Gastrocnemius medialis (tissue), 4 donors: ENCODE measurements around the gene KRTAP22-2. TPM values are rescaled to one million over a fixed set of nuclear protein-coding genes. Genes with fewer than 3 reads are reported as not detected.

Experiments
- ATAC-seq, 2 donors: fragments of 150-250 bp; one replicate each; pipeline ENCODE4 v1.9.1; 2016
- DNase-seq, 2 donors: peaks; one replicate each; pipeline ENCODE4 v3.0.0-alpha.2; 2019
- H3K27ac ChIP-seq, 4 donors: fragments of 200-600 bp; sonication (generic); 1 replicate in 1 of 4; 2 replicates in 3 of 4; pipeline ENCODE4 v1.5.1; 2016 to 2018; ENCODE audit warnings: mild to moderate bottlenecking in 2 of 4, moderate library complexity in 1 of 4
- H3K27me3 ChIP-seq, 3 donors: fragments of 200-600 bp; sonication (generic) in 2 of 3; 1 replicate in 1 of 3; 2 replicates in 2 of 3; pipeline versions ENCODE4 v1.5.1 to v1.6.0; 2016 to 2019; ENCODE audit warnings: mild to moderate bottlenecking in 1 of 3, moderate library complexity in 1 of 3
- H3K36me3 ChIP-seq, 2 donors: fragments of 200-600 bp; sonication (generic) in 1 of 2; one replicate each; pipeline ENCODE4 v1.5.1; 2017 to 2018
- H3K4me1 ChIP-seq, 2 donors: fragments of 200-600 bp; sonication (generic) in 1 of 2; one replicate each; pipeline ENCODE4 v1.5.1; 2016 to 2017; ENCODE audit warnings: mild to moderate bottlenecking in 2 of 2
- H3K4me3 ChIP-seq, 4 donors: fragments of 200-600 bp; sonication (generic) in 3 of 4; 1 replicate in 1 of 4; 2 replicates in 3 of 4; pipeline ENCODE4 v1.5.1; 2016 to 2019; ENCODE audit warnings: mild to moderate bottlenecking in 2 of 4
- H3K9me3 ChIP-seq, 3 donors: fragments of 200-600 bp; sonication (generic) in 2 of 3; 1 replicate in 1 of 3; 2 replicates in 2 of 3; pipeline ENCODE4 v1.5.1; 2016 to 2019
- CTCF ChIP-seq, 5 experiments: fragments of 450-650 bp in 3 of 5; fragments of 200-600 bp in 2 of 5; sonication (generic) in 2 of 5; IDR thresholded peaks in 4 of 5; conservative IDR thresholded peaks in 1 of 5; 1 replicate in 4 of 5; 2 replicates in 1 of 5; pipeline ENCODE4 v1.5.1; 2016 to 2019; ENCODE audit warnings: antibody characterized with exemption in 5 of 5, mild to moderate bottlenecking in 3 of 5, moderate library complexity in 3 of 5
- POLR2A ChIP-seq, 2 donors: fragments of 450-650 bp; IDR thresholded peaks; one replicate each; pipeline ENCODE4 v1.6.1; 2017; ENCODE audit warnings: antibody characterized with exemption in 2 of 2, mild to moderate bottlenecking in 2 of 2, moderate library complexity in 2 of 2
- in situ Hi-C, 4 donors: fragments of 200-750 bp; cut with MboI; loops; one replicate each; pipeline versions ENCODE4 v1.15.0 to v1.8.0; 2017; ENCODE audit warnings: low sequenced_read_pairs in 4 of 4
- intact Hi-C: fragments of 100-400 bp; cut with DNase I; formaldehyde crosslinking; loops from one replicate; pipeline ENCODE4 v1.15.1; 2023; ENCODE audit warnings: low total_unique reads
- total RNA-seq, 4 donors: library from RNA; depleted of rRNA; stranded (reverse); fragments of >200 nt; gene quantifications; one replicate each; pipeline versions ENCODE4 v1.1.0 to v1.2.3, GENCODE V29; 2016

The KRTAP22-2 gene
- total RNA-seq = not detected

- in situ Hi-C loops = no loop called here
- no peak for ATAC-seq
- TF ChIP-seq POLR2A (IDR thresholded peaks at IDR 0.05) (no peak), CTCF (IDR thresholded peaks at IDR 0.05 in 4 of 5, conservative IDR thresholded peaks at IDR 0.05 in 1 of 5) (no peak)
Observed at GRCh38 chr21:30590297-30590696, at the start of gene KRTAP22-2. Gene KRTAP22-2, minus strand, starts transcription at chr21:30590397.

GRCh38 chr21:30638686-30639085 lies 48.5 kb upstream of the KRTAP22-2 start:
- Histone ChIP-seq H3K27ac (no peak overlapping the region), H3K4me3 (no peak overlapping the region), H3K36me3 (no peaks in the 10 kb centered on the region), H3K9me3 (no peaks in the 10 kb centered on the region), H3K27me3 (no peaks in the 10 kb centered on the region), H3K4me1 (no peaks in the 10 kb centered on the region)
- in situ Hi-C loops (loop anchor here in 1 of 4 donors (10.0 kb wide), 1 partner anchor 56 kb away; no protein-coding TSS in a partner anchor), intact Hi-C loops (no loop called here)
- ATAC-seq = no peak
- TF ChIP-seq CTCF (IDR thresholded peaks at IDR 0.05 in 4 of 5, conservative IDR thresholded peaks at IDR 0.05 in 1 of 5) = no peak
- TF ChIP-seq POLR2A (IDR thresholded peaks at IDR 0.05) = no peak
- no peak for DNase-seq

More at GRCh38 chr21:30590297-30590696, at the start of gene KRTAP22-2:
- Histone ChIP-seq H3K27me3 (no peaks in the 10 kb centered on the region), H3K27ac (no peak within 1 kb of the TSS), H3K4me1 (no peaks in the 10 kb centered on the region), H3K9me3 (no peaks in the 10 kb centered on the region), H3K36me3 (no peaks in the 10 kb centered on the region), H3K4me3 (no peak within 1 kb of the TSS)
- intact Hi-C loops = no loop called here
- DNase-seq = no peak

- in situ Hi-C loops = loop anchor here in 1 of 4 donors (10.0 kb wide), 1 partner anchor 60 kb away; no protein-coding TSS in a partner anchor
- Histone ChIP-seq H3K4me1 (no peaks in the 10 kb centered on the region), H3K27ac (no peak within 1 kb of the TSS), H3K4me3 (no peak within 1 kb of the TSS), H3K36me3 (no peaks in the 10 kb centered on the region), H3K27me3 (no peaks in the 10 kb centered on the region), H3K9me3 (no peaks in the 10 kb centered on the region)
- DNase-seq (no peak), ATAC-seq (no peak)
- TF ChIP-seq CTCF (IDR thresholded peaks at IDR 0.05 in 4 of 5, conservative IDR thresholded peaks at IDR 0.05 in 1 of 5) (no peak), POLR2A (IDR thresholded peaks at IDR 0.05) (no peak)
- intact Hi-C loops = no loop called here
Observed at GRCh38 chr21:30634906-30635305, 44.7 kb upstream of the KRTAP22-2 start, which contains the start of gene KRTAP20-2. Gene KRTAP20-2, plus strand, starts transcription at chr21:30635206. Its CDS starts 58 bp downstream, at chr21:30635264.

GRCh38 chr21:30629200-30629599 lies 39.0 kb upstream of the KRTAP22-2 start:
- H3K4me3 ChIP-seq = no peak overlapping the region
- DNase-seq (no peak), ATAC-seq (no peak)
- TF ChIP-seq CTCF (IDR thresholded peaks at IDR 0.05 in 4 of 5, conservative IDR thresholded peaks at IDR 0.05 in 1 of 5) (no peak), POLR2A (IDR thresholded peaks at IDR 0.05) (no peak)
- no peaks in the 10 kb centered on the region for H3K9me3 ChIP-seq
- in situ Hi-C loops = no loop called here
- H3K4me1 ChIP-seq = no peaks in the 10 kb centered on the region
- H3K27me3 ChIP-seq = no peaks in the 10 kb centered on the region
- intact Hi-C loops = no loop called here
- H3K36me3 ChIP-seq = no peaks in the 10 kb centered on the region
- no peak overlapping the region for H3K27ac ChIP-seq

GRCh38 chr21:30628109-30628508 lies 37.9 kb upstream of the KRTAP22-2 start:
- intact Hi-C loops = no loop called here
- TF ChIP-seq POLR2A (IDR thresholded peaks at IDR 0.05) (no peak), CTCF (IDR thresholded peaks at IDR 0.05 in 4 of 5, conservative IDR thresholded peaks at IDR 0.05 in 1 of 5) (no peak)
- H3K4me1 ChIP-seq = no peaks in the 10 kb centered on the region
- no peak for DNase-seq
- H3K4me3 ChIP-seq = no peak overlapping the region
- H3K9me3 ChIP-seq = no peaks in the 10 kb centered on the region
- ATAC-seq = no peak
- no peaks in the 10 kb centered on the region for H3K27me3 ChIP-seq
- in situ Hi-C loops = no loop called here
- no peaks in the 10 kb centered on the region for H3K36me3 ChIP-seq
- no peak overlapping the region for H3K27ac ChIP-seq
